ENCODE results near the gene PTPN14.
"Not testable (repeated sequence)": the region's sequence is repeated elsewhere in the genome, so short reads cannot be mapped to it uniquely, and the experiment has no call there.

The PTPN14 gene

GRCh38 chr1:214542275-214543199, 8.9 kb downstream of the PTPN14 start:
- DNase-seq (ENCODE audit: low read depth in 1 of 2, low spot score in 1 of 2): no peak

- DNase-seq (ENCODE audit: low read depth in 1 of 2, low spot score in 1 of 2): no peak
Measured at GRCh38 chr1:214541693-214542092, 9.7 kb downstream of the PTPN14 start.

DNA sequence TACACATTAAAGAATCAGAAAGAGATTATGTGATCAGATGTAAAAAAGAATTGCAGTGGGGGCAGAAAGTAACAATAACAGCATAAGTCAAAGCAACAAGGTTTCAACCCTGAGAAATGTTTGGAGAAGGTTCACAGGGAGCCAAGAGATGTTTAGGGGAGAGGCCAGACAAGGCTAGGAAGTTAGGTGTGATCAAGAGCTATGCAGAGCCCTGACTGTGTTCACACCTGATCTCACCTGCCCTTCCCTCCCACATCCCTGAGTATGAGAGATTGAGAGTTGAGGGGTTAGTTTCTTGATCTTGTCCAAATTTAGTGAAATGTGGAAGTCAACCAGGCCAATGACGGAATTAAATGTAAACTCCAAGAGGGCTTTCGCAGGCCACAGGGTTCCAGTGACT, 10.2 kb downstream of the PTPN14 start:
- DNase-seq (ENCODE audit: low read depth in 1 of 2, low spot score in 1 of 2): no peak

- no peak for DNase-seq (ENCODE audit: low read depth in 1 of 2, low spot score in 1 of 2)
Measured at GRCh38 chr1:214540324-214540723, 11.1 kb downstream of the PTPN14 start.

DNA sequence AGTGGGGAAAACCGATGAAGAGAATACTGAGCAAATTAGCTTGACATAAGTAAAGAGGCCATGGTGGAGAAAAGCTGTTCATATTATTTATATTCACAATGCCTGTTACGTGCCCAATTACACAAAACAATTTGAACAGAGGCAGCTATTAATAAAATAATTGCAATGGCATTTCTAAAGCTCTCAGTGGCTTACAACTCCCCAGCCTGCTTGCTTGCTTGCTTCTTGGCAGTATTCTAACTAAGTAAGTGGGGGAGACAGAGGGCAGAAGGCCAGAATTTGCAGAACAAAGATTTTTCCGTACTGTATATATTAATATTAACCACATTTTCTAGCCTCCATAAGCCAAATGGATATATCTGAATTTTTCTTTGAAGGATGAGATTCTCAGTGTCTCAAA, 12.9 kb downstream of the PTPN14 start:
- DNase-seq (ENCODE audit: low read depth in 1 of 2, low spot score in 1 of 2): no peak

DNA sequence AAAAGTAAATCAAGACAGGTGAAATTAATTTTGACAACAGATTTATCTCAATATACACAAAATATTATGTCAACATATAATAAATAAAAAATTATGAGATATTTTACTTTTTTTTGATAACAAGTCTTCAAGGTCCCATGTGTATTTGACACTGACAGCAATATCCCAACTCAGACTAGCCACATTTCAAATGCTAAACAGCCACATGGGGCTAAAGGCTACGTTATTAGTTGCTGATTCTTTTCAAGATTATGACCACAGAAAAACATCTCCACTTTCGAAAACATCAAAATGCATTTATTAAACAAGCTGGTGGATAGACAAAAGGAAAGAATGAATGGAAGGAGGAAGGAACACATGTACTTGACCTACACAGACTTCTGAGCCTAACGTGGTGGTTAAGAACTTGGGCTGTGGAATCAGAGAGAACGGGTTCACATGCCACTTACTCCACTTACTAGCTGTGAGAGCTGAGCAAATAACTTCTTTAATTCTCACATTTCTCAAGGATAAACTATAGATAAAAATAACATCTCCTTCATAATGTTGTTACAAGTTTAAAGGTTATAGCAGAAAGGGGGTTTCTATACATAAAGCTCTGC, 13.4 kb downstream of the PTPN14 start:
- DNase-seq (ENCODE audit: low read depth in 1 of 2, low spot score in 1 of 2): no peak

DNA sequence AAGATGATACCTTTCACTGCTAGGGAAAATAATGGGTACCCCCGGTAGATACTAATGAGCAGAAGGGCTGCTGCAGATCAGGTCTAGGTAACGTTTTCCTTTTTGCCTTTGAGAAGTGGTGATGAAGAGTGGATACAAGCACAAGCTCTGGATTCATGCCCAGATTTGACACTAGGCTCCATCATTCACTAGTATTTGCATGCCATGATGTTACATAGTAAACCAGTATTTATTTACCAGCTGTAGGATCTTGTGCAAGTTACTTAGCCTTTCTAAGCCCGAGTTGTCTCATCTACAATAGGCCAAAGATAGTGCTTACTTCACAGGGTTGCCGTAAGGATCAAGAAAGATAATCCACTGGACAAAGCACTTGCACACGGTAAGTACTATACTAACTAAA, 14.2 kb downstream of the PTPN14 start:
- DNase-seq (ENCODE audit: low read depth in 1 of 2, low spot score in 1 of 2): no peak

DNA sequence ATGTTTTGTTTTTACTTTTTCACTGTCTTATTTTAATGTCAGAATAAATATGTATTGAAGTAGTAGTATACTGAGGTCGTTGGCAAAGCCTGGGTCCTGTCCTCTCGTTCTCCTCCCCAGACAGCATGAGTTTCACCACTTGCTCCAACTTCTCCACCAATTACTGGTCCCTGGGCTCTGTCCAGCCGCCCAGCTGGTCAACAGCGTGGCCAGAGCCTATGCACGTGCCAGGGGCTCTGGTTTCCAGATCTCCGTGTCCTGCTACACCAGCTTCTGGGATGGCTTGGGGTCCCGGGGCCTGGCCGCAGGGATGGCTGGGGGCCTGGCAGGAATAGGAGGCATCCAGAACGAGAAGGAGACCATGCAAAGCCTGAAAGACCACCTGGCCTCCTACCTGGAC, 19.3 kb downstream of the PTPN14 start:
- no peak for DNase-seq (ENCODE audit: low read depth in 1 of 2, low spot score in 1 of 2)

GRCh38 chr1:214525535-214526019, 25.8 kb downstream of the PTPN14 start:
- DNase-seq (ENCODE audit: low read depth in 1 of 2, low spot score in 1 of 2): no peak

DNA sequence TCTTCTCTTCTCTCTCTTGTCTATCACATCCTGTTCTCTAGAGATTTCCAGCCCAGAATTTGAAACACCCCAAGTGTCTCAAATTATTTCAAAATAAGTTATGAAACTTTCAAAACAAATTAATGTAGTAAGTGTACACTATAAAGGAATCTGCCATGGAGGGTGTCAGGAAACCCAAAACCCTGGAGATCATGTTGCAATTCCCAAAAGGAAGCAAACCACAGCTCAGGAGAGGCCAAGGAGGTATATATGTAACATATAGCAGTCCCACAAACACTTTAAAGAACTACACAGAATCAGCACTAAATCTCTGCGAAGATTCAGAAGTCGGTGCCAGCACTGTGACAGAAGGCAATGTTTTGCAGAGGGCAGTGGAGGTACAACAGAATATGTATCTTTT, 26.6 kb downstream of the PTPN14 start:
- no peak for DNase-seq (ENCODE audit: low read depth in 1 of 2, low spot score in 1 of 2)

DNA sequence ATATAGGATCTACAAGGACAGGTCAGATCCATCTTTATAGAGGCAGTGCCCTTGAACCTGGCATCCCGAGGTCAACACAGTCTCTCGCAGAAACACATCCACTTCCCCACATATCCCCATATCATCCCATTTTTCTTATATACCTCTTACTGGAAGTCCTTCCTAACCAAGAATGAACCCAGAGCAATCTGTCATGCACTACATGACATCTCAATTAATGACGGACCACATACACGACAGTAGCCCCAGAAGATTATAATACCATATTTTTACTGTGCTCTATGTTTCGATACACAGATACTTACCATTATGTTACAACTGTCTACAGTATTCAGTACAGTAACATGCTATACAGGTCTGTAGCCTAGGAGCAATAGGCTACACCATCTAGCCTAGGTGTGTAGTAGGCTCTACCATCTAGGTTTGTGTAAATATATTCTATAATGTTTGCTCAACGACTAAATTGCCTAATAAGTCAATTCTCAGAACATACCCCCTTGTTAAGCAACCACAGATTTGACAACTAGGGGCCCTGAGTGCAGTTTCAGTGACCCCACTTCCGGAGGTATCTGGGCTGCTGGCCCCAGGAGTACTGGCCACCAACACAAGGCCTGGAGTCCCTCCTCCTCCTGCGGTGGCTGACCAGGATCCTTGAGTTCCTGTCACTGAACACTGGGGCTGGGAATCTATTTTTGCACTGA, 28.1 kb downstream of the PTPN14 start:
- DNase-seq (ENCODE audit: low read depth in 1 of 2, low spot score in 1 of 2): no peak

GRCh38 chr1:214521458-214521857, 29.9 kb downstream of the PTPN14 start:
- DNase-seq (ENCODE audit: low read depth in 1 of 2, low spot score in 1 of 2): not testable (repeated sequence)

GRCh38 chr1:214520544-214521165, 30.7 kb downstream of the PTPN14 start:
- DNase-seq (ENCODE audit: low read depth in 1 of 2, low spot score in 1 of 2): no peak

DNA sequence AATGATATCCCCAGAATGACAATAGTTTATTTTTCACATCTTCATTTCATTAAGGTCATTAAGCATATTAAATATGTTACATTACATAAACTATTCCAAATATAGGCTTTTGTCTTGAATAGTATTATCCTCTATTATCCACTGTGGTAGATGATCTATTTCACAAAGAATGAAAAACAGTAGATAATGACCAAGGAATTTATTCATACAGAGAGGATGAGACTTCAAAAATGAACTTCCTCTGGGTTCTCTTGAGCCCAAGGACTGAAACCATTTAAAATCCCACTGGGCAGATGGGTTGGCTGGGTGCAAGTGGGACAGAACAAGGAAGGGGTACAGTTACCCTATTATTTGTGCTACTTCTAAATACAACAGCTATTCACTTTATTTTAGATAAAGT, 33.0 kb downstream of the PTPN14 start:
- DNase-seq (ENCODE audit: low read depth in 1 of 2, low spot score in 1 of 2): no peak

DNA sequence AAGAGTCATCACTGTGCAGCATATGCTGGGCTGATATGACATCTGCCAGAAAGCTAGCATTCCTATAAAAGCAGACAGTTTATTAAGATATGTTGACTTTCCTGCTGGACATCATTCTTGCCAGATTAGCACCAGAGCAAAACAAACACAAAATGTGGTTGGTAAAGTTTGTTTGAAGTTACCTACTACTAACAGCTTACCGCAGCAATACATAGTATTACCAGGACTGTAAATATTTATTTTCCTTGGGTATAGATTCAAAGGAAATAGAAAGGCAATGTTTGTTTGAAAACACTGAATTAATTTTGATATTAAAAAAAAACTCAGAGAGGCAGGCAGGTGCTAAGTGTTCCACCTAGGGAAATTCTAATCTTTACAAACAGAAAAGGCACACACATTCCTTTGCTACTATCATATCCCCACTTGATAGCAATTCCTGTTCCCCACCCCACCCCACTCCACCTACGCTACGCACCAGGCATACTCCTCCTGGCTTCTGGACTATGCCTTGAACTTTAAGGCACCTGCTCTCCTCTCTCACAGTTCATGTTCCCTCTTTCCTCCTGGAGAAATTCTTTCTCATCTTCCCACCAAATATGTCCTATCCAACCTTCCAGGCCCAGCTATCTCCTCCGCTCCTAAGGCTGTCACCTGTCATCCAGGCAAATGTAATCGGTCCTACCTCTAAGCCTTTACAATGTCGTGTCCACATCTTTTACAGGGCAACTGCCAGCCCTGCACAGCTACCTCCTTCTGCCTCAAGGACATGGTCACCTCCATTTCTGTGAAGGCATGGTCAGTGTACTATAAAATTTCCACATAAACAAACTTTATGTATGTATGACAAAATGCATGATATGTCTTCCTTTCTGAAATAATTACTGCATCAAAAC, 34.7 kb downstream of the PTPN14 start:
- DNase-seq (ENCODE audit: low read depth in 1 of 2, low spot score in 1 of 2): no peak

GRCh38 chr1:214515544-214516433, 35.6 kb downstream of the PTPN14 start:
- no peak for DNase-seq (ENCODE audit: low read depth in 1 of 2, low spot score in 1 of 2)

- DNase-seq (ENCODE audit: low read depth in 1 of 2, low spot score in 1 of 2): no peak
Measured at GRCh38 chr1:214514819-214515383, 36.5 kb downstream of the PTPN14 start.

- DNase-seq (ENCODE audit: low read depth in 1 of 2, low spot score in 1 of 2): no peak
Measured at GRCh38 chr1:214514032-214514818, 37.2 kb downstream of the PTPN14 start.

Data from activated CD4-positive, alpha-beta T cell treated with anti-CD3 and anti-CD28 coated beads, Interleukin-2, amount 50 U/mL, for 24 hours (primary cell).